SK-N-DZ (cell line): ENCODE results near the gene PDLIM1.

Experiments
- DNase-seq: peaks from one replicate; pipeline ENCODE4 v3.0.0-alpha.2; 2015; ENCODE audit warnings: low spot score

PDLIM1 gene

GRCh38 chr10:95265572-95265971, 25.2 kb downstream of the PDLIM1 start:
- DNase-seq: no peak

- DNase-seq: no peak
Observed at GRCh38 chr10:95264227-95265051, 26.4 kb downstream of the PDLIM1 start.

GRCh38 chr10:95263864-95264226, 27.0 kb downstream of the PDLIM1 start:
- DNase-seq: no peak

GRCh38 chr10:95262763-95263518, 27.9 kb downstream of the PDLIM1 start:
- no peak for DNase-seq

- DNase-seq: no peak
Observed at GRCh38 chr10:95261926-95262325, 28.9 kb downstream of the PDLIM1 start.

- DNase-seq: no peak
Observed at GRCh38 chr10:95260909-95261552, 29.8 kb downstream of the PDLIM1 start.

- DNase-seq: no peak
Observed at GRCh38 chr10:95260397-95260881, 30.4 kb downstream of the PDLIM1 start.

- DNase-seq: no peak
Observed at GRCh38 chr10:95257849-95258248, 33.0 kb downstream of the PDLIM1 start.

GRCh38 chr10:95256268-95256667, 34.5 kb downstream of the PDLIM1 start:
- no peak for DNase-seq

- no peak for DNase-seq
Observed at GRCh38 chr10:95254629-95255028, 36.2 kb downstream of the PDLIM1 start.

- no peak for DNase-seq
Observed at GRCh38 chr10:95253686-95254085, 37.1 kb downstream of the PDLIM1 start.

GRCh38 chr10:95253007-95253406, 37.8 kb downstream of the PDLIM1 start:
- DNase-seq: no peak

- DNase-seq: no peak
Observed at GRCh38 chr10:95250856-95251255, 39.9 kb downstream of the PDLIM1 start.

- no peak for DNase-seq
Observed at GRCh38 chr10:95249467-95249866, 41.3 kb downstream of the PDLIM1 start.

GRCh38 chr10:95248989-95249388, 41.8 kb downstream of the PDLIM1 start:
- DNase-seq: no peak

GRCh38 chr10:95247881-95248583, 42.8 kb downstream of the PDLIM1 start:
- no peak for DNase-seq

- no peak for DNase-seq
Observed at GRCh38 chr10:95247200-95247880, 43.5 kb downstream of the PDLIM1 start.

- peak; percentile 74 for DNase-seq
Observed at GRCh38 chr10:95246582-95247051, 44.2 kb downstream of the PDLIM1 start.

- DNase-seq: no peak
Observed at GRCh38 chr10:95245425-95246055, 45.3 kb downstream of the PDLIM1 start.

GRCh38 chr10:95244152-95244551, 46.7 kb downstream of the PDLIM1 start:
- no peak for DNase-seq

- no peak for DNase-seq
Observed at GRCh38 chr10:95243318-95243617, 47.5 kb downstream of the PDLIM1 start.
